ES-I3 (cell line): ENCODE measurements around the gene KLHL3.

Source experiments
- H3K36me3 ChIP-seq: 2 replicates; pipeline ENCODE4 v1.6.1; 2013; ENCODE audit warnings: mild to moderate bottlenecking, low read length, control low read depth, moderate library complexity; ENCODE audit not compliant: insufficient read depth
- H3K4me1 ChIP-seq: 2 replicates; pipeline ENCODE4 v1.6.1; 2013; ENCODE audit warnings: mild to moderate bottlenecking, control low read depth, low read length; ENCODE audit not compliant: insufficient read depth
- H3K9ac ChIP-seq: 2 replicates; pipeline ENCODE4 v1.6.1; 2013; ENCODE audit warnings: low read depth, mild to moderate bottlenecking, low read length, moderate library complexity
- H3K9me3 ChIP-seq: 2 replicates; pipeline ENCODE4 v1.6.1; 2013; ENCODE audit warnings: mild to moderate bottlenecking, low read length, moderate library complexity; ENCODE audit not compliant: control insufficient read depth, insufficient read depth

KLHL3 gene

DNA sequence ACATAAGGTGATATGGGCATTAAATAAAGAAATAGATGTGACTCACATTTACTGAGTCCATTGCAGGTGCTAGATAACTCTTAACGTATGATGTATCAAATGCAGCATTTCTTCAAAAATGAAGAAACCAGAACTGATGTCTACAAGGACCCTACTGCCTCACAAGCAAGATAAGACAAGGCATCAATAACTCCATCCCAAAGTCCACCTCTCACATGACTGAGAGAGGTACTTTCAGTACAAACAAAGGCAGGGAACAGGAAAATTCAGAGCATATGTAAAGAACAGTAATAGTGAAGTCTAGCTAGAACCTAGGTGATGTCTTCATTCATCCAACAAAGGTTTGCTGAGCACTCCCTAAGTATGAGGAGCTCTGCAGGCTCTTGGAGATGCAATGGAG is 54.7 kb downstream of the KLHL3 start:
- no peaks in the 10 kb centered on the region for H3K9me3 ChIP-seq
- H3K36me3 ChIP-seq, result no peaks in the 10 kb centered on the region
- H3K4me1 ChIP-seq, result no peaks in the 10 kb centered on the region
- no peak overlapping the region for H3K9ac ChIP-seq

DNA sequence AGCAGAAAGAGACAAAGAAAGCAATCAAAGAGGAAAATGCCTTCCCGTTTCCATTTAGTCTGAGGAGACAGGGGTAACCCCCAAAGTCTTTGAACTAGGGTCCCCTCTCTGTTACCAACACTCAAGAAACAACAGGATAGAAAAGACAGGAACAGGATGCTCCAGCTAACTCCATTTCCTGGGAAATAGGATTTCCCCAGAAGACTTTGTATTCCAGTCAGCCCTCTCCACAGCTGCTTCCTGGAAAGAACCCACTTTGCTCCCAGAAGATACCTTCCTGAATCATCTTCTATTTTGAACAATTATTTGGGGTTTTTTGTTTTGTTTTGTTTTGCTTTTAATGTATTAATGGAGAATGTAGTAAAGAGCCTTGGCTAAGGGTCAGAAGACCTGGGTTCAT is 56.0 kb downstream of the KLHL3 start:
- Histone ChIP-seq H3K9ac (no peak overlapping the region), H3K4me1 (no peaks in the 10 kb centered on the region), H3K36me3 (no peaks in the 10 kb centered on the region), H3K9me3 (no peaks in the 10 kb centered on the region)

DNA sequence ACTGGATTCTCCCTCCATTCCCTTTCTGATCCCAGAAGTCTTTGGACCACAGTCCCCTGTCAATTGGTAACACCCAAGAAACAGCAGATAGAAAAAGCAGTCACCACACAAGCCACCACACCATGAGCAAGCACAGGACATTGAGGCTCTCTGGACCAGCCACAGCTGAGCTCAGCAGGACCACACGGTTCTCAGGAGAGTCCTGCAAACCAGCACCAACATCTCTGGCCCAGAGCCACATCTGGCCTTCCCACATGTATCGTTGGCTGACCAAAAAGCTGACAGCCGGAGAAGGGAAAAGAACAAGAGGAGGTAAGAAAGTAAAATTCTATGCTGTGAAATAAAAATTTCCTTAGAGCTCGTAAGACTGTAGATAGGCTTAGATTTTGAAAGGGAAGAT is 56.7 kb downstream of the KLHL3 start:
- H3K4me1 ChIP-seq, result no peaks in the 10 kb centered on the region
- H3K9me3 ChIP-seq, result no peaks in the 10 kb centered on the region
- no peaks in the 10 kb centered on the region for H3K36me3 ChIP-seq
- no peak overlapping the region for H3K9ac ChIP-seq

DNA sequence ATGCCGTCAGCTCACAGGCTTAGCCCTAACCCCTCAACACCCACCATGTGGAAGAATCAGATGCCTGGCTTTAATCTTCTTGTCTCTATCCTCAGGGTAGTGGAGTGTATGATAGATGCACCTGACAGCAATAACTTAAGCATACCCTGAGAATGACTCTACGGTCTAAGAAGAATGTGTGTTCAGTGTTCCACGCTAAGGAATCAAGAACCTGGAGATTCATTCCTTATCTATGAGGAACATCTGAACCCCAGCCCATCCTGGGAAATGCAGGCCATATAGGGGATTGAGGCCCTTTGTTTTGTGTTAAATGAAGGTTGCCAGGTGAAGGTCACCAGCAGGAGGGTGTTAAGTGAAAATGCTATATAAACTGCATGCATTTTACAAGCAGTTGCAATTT is 63.0 kb downstream of the KLHL3 start:
- Histone ChIP-seq H3K36me3 (no peaks in the 10 kb centered on the region), H3K9ac (no peak overlapping the region), H3K9me3 (no peaks in the 10 kb centered on the region), H3K4me1 (no peaks in the 10 kb centered on the region)

DNA sequence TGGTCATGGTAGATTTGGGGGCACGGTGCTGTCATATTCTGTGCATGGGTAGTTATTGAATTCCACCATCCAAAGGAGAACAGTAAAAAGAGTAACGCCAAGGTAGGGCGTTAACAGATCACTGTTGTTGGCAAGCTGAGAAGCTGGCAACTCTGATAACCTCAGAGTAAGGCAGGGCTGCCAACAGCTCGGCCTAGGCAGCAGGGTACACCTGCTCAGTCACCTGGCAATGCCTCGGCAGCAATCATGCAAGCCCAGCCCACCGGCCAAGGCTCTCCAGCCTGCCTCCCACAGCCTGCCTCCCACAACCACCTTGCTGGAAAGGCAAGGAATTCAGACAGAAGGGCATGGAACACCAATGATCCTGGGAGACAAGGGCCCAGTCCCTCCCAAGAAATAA is 63.9 kb downstream of the KLHL3 start:
- H3K36me3 ChIP-seq, result no peaks in the 10 kb centered on the region
- no peak overlapping the region for H3K9ac ChIP-seq
- no peaks in the 10 kb centered on the region for H3K9me3 ChIP-seq
- H3K4me1 ChIP-seq, result no peaks in the 10 kb centered on the region

DNA sequence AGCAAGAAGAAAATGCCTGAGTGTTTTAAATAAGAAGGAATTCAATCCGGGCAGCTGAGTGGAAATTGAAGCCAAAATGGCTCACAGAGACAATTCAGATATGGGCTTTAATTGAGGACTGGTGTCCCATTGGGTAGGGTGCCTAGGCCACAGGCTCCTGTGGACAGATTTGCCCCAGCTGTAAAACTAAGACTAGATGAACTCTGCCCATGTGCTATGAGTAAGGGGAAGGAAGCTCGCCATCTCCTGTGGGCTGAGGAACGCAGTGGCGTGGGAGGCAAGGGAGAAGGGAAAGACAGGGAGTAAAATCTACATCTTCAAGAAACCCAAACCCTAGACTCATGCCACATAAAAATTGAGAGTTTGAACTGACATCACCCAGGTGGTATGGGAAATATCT is 66.1 kb downstream of the KLHL3 start:
- Histone ChIP-seq H3K4me1 (no peaks in the 10 kb centered on the region), H3K9me3 (no peaks in the 10 kb centered on the region), H3K9ac (no peak overlapping the region), H3K36me3 (no peaks in the 10 kb centered on the region)

DNA sequence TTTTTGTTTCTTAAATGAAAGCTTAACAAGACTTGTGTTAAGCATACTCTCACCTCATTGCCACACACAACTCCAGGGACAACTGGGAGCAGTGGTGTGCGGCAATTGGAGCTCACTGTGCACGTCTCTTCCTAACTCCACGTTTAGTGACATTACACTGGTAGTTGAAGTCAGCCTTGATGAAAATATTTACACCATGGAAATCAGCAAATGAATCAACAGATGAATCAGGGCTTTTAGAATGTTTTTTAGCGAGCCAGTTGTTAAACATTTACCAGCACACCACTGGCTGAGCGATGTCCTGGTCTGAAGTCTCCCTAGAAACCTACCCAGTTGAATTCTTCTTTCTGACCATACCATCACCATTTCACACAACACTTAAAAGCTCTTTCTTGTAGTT is 67.3 kb downstream of the KLHL3 start:
- Histone ChIP-seq H3K36me3 (no peaks in the 10 kb centered on the region), H3K9me3 (no peaks in the 10 kb centered on the region), H3K9ac (no peak overlapping the region), H3K4me1 (no peaks in the 10 kb centered on the region)

DNA sequence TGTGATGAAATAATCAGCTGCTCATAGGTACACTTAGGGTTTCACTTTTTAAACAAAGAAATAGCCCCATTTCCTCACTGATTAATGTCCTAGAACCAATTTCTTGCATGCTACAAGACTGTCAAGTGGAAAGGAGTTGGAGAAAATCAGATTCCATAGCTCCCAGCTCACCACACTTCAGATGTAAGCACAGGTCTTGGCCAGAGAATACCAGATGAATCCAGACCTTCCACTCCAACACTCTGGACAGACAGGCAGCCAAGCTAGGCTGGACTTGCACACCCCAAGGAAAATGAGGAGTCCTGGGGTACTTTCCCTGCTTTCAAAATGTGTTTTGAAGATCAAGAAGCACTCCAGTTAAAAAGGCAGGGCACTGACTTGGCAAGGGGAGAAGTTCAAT is 68.5 kb downstream of the KLHL3 start:
- no peaks in the 10 kb centered on the region for H3K36me3 ChIP-seq
- H3K9ac ChIP-seq, result no peak overlapping the region
- H3K4me1 ChIP-seq, result no peaks in the 10 kb centered on the region
- H3K9me3 ChIP-seq, result no peaks in the 10 kb centered on the region

DNA sequence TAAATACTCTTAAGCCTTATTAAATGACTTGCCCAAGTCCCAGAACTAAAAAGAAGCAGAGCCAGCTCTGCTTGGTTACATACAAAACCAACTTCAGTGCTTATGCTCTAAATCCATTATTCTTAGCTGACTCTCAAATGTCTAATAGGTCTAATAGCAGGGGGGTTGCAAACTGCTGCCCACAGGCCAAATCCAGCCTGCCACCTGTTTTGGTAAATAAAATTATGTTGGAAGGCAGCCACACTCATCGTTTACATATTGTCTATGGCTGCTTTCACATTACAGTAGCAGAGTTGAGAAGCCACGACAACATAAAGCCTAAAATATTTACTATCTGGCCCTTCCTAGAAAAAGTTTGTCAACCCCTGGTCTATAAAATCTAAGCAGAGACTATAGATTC is 69.0 kb downstream of the KLHL3 start:
- Histone ChIP-seq H3K9me3 (no peaks in the 10 kb centered on the region), H3K4me1 (no peaks in the 10 kb centered on the region), H3K9ac (no peak overlapping the region), H3K36me3 (no peaks in the 10 kb centered on the region)

DNA sequence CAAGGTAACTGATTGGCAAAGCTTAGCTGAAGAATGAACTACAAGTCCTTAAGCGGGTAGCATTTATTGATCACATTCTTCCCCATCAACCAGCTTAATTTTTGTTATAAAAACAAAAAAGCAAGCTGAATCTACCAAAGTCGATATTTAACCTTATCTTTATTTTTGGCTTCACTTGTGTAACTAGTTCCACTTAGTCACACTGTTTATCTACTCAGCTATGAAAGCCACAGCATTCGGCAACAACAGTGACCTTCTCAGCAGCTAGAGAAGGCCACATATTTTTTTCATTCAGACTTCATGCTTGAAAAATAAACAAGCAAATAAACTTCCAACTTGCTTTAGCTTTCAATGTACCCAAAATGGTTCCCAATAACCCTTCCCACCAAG is 69.4 kb downstream of the KLHL3 start:
- no peaks in the 10 kb centered on the region for H3K9me3 ChIP-seq
- H3K9ac ChIP-seq, result no peak overlapping the region
- no peaks in the 10 kb centered on the region for H3K4me1 ChIP-seq
- H3K36me3 ChIP-seq, result no peaks in the 10 kb centered on the region

DNA sequence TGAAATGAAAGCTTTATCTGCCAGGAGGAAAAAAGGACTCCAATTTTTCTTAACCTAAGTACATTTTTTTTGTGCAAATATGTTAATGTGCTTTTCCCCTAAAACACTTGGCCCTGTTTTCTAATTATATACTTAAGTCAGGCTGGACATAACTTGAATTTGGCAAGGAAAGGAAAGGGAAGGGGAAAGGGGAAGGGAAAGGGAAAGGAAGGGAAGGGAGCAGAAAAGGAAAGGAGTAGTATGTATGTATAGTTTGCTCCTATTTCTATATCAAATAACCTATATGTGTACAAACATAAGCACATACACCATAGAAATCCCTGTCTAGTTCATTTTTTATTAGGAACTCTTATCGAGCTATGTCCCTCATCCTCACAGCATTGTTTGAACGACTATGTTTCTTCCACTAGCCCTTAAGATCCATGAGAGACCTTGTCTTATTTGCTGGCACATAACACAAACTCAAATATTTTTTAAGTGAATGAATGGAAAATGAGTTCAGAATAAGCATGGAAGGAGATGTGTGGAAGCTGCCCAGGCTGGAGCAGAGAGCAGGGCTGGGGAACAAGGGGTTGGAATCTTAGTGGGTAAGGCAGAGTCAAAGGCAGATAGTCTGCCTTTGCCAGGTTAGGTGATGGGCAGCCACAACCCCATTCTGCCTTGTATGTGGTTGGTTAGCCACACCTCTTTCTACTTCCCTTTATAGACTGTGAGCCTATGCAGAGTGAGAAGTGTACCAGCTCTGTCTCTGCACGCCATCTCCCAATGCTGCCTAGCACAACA is 70.0 kb downstream of the KLHL3 start:
- Histone ChIP-seq H3K9ac (no peak overlapping the region), H3K9me3 (no peaks in the 10 kb centered on the region), H3K36me3 (no peaks in the 10 kb centered on the region), H3K4me1 (no peaks in the 10 kb centered on the region)

DNA sequence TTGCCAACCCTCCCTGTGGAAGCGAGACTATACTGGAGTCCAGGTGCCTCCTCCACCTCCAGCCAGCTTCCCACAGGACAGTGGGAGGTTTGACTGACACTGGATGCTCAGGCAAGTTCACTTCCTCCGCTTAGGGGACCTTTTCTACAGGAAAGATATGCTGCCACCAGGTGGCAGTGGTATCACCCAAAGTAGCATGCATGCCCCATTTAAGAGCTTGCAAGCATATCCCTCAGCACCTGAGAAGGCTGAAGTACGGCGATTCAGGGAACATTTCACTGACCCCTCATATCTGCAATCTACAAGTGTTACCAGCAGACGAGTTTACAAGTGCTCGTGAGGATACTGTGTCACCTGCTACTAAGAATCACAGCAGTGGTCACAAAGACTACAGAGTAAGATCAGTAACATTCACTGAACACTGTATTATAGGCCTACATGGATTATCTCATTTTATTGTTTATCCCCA is 75.5 kb downstream of the KLHL3 start:
- Histone ChIP-seq H3K36me3 (no peaks in the 10 kb centered on the region), H3K9ac (no peak overlapping the region), H3K4me1 (0 out of 2 replicates have a peak, but pooled peaks cover 3% of the 10 kb centered on the region), H3K9me3 (no peaks in the 10 kb centered on the region)

DNA sequence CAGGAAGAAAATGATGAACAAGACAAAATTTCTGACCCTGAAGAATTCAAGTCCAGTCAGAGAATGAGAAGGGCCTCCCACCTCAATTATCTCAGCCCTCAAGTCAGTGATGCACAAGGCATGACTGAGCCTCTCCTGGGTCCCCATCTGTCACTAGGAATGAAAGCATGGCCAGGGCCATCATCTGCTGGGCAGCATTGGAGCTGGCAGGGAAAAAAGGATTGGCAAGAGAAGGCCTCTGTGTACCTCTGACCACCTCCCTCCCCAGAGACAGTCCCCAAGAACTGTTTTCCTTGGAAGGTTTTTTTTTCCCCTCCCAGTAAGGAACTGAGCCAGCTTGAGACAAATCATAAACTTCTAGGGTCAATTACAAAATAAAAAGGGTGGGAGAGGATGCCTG is 76.7 kb downstream of the KLHL3 start:
- Histone ChIP-seq H3K4me1 (0 out of 2 replicates have a peak, but pooled peaks cover 3% of the 10 kb centered on the region), H3K9ac (no peak overlapping the region), H3K9me3 (no peaks in the 10 kb centered on the region), H3K36me3 (no peaks in the 10 kb centered on the region)

DNA sequence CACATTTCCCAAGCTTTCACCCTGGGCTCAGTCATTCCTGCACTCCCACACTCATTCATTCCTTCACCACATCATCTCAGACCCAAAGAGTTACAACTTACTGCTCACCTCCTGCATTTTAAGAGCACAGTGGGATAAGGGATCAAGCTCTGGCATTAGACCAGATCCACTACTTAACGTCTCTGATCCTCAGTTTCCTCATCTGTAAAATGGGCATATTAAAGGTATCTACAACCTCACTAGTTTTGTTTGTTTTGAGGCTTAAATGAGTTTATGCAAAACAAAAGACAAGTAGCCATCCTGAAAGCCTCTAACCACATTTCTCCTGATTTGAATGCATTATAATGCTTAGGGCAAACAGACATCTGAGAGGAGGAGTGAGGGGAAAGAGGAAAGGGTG is 77.6 kb downstream of the KLHL3 start:
- no peaks in the 10 kb centered on the region for H3K36me3 ChIP-seq
- no peaks in the 10 kb centered on the region for H3K9me3 ChIP-seq
- 0 out of 2 replicates have a peak, but pooled peaks cover 3% of the 10 kb centered on the region for H3K4me1 ChIP-seq
- no peak overlapping the region for H3K9ac ChIP-seq

DNA sequence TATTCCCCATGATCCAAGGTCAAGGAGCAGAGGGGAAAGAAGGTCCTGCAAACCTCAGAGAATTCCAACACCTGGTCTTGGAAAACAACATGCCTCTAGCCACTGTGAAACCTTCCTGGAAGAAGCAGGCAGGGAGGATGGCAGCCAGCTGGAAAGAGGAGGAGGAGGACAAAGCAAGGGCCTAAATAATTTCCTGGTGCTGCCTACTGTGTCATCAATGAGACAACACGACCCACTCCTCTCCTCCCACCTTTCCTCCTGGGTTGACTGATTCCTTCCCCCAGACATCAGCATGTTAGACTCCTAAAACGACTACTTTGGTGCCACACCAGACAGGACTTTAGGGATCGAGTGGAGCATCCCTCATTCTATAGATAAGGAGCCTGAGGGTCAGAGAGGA is 78.8 kb downstream of the KLHL3 start:
- H3K36me3 ChIP-seq, result no peaks in the 10 kb centered on the region
- H3K9me3 ChIP-seq, result no peaks in the 10 kb centered on the region
- H3K4me1 ChIP-seq, result 0 out of 2 replicates have a peak, but pooled peaks cover 3% of the 10 kb centered on the region
- H3K9ac ChIP-seq, result no peak overlapping the region
